Upper lobe of right lung (tissue), 1 donor: ENCODE results near the gene DPYD. TPM values are rescaled to one million over a fixed set of nuclear protein-coding genes. Genes with fewer than 3 reads are reported as not detected.

Experiments
- ATAC-seq: fragments of 200-7000 bp; cut with Tn5 transposase; one replicate; pipeline ENCODE4 v1.9.1; 2020; ENCODE audit warnings: mild to moderate bottlenecking, moderate library complexity
- DNase-seq: peaks from one replicate; pipeline ENCODE4 v3.0.0-alpha.2; 2020
- H3K27ac ChIP-seq: fragments of 200-600 bp; one replicate; pipeline ENCODE4 v1.8.0; 2022
- H3K27me3 ChIP-seq: fragments of 200-600 bp; one replicate; pipeline ENCODE4 v1.8.0; 2022; ENCODE audit warnings: mild to moderate bottlenecking
- H3K36me3 ChIP-seq: fragments of 200-600 bp; one replicate; pipeline ENCODE4 v1.8.0; 2022
- H3K4me1 ChIP-seq: fragments of 200-600 bp; one replicate; pipeline ENCODE4 v1.8.0; 2022
- H3K4me3 ChIP-seq: fragments of 200-600 bp; one replicate; pipeline ENCODE4 v1.8.0; 2022; ENCODE audit warnings: mild to moderate bottlenecking
- H3K9me3 ChIP-seq: fragments of 200-600 bp; one replicate; pipeline ENCODE4 v1.8.0; 2022
- intact Hi-C: fragments of 100-400 bp; cut with DNase I; formaldehyde crosslinking; loops from one replicate; pipeline ENCODE4 v1.11.0; 2022
- total RNA-seq: library from RNA; stranded (reverse); fragmentation: NEBNext Ultra II Directional; extraction: Animal tissue kit (Norgen Biotek cat#: 25700); gene quantifications from one replicate; pipeline ENCODE4 v1.2.1, GENCODE V29; 2021
- TF ChIP-seq, protein P1 (sequence below): fragments of 200-600 bp; IDR thresholded peaks from one replicate; pipeline ENCODE4 v1.8.0; 2022; ENCODE audit warnings: antibody characterized with exemption
- donor health status: DM: no; HTN: yes; CAD: no; lungs with severe emphysema.

DPYD gene
- total RNA-seq, 1 donor from 2014 or later: 82.7 TPM

DNA sequence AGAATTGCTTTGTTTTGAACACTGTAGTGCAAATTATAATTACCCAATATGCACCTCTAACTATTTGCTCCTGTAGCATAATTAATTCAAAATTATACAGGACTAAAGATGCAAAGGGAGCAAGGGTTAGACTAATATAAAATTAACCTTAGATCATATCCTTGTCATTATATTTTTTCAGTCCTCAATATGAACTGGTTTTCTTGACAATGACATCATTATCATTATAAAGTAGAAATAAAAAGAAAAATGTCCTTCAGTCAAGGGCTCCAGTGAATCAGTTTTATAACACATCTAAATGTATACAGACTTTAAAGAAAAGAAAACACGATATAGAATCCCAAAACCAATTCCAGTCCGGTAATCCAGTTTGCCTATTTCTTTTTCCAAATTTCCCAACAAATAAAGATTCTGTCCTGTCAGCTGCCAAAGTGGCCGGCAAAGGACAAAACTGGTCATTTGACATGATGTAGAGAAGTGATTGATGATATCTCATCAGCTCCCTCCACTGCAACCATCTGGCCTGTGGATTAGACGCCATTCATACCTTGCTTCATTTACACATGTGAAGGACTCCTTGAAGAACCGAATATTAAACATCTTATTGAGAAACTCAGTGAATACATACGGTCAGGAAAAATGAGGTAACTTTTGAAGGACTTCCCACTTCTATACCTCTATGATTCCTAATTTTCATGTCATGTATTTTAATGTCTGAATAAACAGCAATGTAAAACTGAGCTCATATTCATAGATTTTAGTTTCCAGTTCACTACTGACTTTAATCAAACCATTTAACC is 15.5 kb downstream of the DPYD start:
- Histone ChIP-seq H3K9me3 (no peaks in the 10 kb centered on the region), H3K27ac (peak overlapping the region; percentile 26), H3K4me1 (peaks cover 35% of the 10 kb centered on the region), H3K36me3 (no peaks in the 10 kb centered on the region), H3K27me3 (no peaks in the 10 kb centered on the region), H3K4me3 (no peak overlapping the region)
- TF ChIP-seq, protein P1, sequence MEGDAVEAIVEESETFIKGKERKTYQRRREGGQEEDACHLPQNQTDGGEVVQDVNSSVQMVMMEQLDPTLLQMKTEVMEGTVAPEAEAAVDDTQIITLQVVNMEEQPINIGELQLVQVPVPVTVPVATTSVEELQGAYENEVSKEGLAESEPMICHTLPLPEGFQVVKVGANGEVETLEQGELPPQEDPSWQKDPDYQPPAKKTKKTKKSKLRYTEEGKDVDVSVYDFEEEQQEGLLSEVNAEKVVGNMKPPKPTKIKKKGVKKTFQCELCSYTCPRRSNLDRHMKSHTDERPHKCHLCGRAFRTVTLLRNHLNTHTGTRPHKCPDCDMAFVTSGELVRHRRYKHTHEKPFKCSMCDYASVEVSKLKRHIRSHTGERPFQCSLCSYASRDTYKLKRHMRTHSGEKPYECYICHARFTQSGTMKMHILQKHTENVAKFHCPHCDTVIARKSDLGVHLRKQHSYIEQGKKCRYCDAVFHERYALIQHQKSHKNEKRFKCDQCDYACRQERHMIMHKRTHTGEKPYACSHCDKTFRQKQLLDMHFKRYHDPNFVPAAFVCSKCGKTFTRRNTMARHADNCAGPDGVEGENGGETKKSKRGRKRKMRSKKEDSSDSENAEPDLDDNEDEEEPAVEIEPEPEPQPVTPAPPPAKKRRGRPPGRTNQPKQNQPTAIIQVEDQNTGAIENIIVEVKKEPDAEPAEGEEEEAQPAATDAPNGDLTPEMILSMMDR: no peak
- no peak for DNase-seq
- intact Hi-C loops: no loop called here
- no peak for ATAC-seq

DNA sequence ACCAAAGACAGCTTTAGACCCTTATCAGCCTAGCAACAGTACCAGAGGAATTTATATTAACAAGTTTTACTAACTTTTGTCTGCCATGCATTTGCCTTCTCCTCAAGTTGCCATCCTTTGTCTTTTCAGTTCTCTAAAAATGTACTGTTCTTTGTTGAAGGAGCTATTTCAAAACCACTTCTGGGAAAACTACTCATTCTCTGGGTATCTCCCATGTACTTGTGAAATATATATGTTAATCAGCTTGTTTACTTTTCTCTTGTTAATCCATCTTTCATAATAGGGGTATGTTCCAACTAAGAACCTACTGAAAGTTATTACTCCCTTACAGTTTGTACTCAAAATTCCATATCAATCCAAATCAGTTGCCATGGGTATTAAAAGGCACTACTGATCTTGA is 16.3 kb downstream of the DPYD start:
- intact Hi-C loops: no loop called here
- Histone ChIP-seq H3K36me3 (no peaks in the 10 kb centered on the region), H3K4me3 (no peak overlapping the region), H3K27me3 (no peaks in the 10 kb centered on the region), H3K4me1 (peaks cover 41% of the 10 kb centered on the region), H3K9me3 (no peaks in the 10 kb centered on the region), H3K27ac (peak overlapping the region; percentile 26)
- DNase-seq: no peak
- TF ChIP-seq, protein P1: no peak
- ATAC-seq: peak; percentile 23

DNA sequence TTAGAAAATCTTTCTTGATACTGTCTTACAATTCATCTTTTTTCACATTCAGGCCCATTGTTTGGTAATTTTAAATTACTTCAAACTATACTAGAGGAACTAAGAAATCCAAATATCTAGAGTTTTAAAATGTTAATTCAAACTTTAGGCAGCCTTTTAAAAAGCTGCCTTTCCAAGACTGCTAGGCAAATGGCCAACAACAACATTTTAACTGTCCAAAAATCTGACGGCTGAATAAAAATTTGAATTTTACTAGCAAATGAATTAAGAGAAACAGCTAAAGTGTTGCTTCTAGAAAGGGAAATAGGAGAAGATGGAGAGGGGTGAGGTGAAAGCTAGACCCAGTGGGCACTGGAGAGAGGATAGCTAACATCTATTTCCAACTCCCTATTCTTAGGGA is 17.2 kb downstream of the DPYD start:
- TF ChIP-seq, protein P1: no peak
- ATAC-seq: no peak
- no peaks in the 10 kb centered on the region for H3K27me3 ChIP-seq
- peaks cover 41% of the 10 kb centered on the region for H3K4me1 ChIP-seq
- no peak overlapping the region for H3K4me3 ChIP-seq
- H3K27ac ChIP-seq: peak overlapping the region; percentile 26
- no peaks in the 10 kb centered on the region for H3K36me3 ChIP-seq
- H3K9me3 ChIP-seq: no peaks in the 10 kb centered on the region
- no peak for DNase-seq
- intact Hi-C loops: no loop called here

DNA sequence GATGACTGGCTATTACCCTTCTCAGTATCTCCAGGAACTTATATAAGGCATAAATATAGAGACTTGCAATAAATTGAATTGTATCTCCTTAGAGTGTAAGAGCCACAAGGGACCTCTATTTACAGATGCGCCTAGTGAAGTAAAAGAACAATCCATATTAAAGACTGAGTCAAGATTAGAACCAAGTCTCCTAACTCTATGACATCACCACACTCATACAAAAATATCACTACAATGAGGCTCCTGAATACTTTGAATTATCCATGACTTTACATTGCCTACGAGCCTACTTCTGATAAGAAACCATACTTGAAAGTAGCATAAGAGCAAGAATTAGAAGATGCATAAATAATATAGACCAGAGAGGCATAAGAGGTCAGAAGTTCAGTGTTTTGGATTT is 18.8 kb downstream of the DPYD start:
- Histone ChIP-seq H3K36me3 (no peaks in the 10 kb centered on the region), H3K27ac (no peak overlapping the region), H3K4me1 (peaks cover 41% of the 10 kb centered on the region), H3K27me3 (no peaks in the 10 kb centered on the region), H3K9me3 (no peaks in the 10 kb centered on the region), H3K4me3 (no peak overlapping the region)
- ATAC-seq: no peak
- intact Hi-C loops: no loop called here
- DNase-seq: no peak
- TF ChIP-seq, protein P1: no peak

DNA sequence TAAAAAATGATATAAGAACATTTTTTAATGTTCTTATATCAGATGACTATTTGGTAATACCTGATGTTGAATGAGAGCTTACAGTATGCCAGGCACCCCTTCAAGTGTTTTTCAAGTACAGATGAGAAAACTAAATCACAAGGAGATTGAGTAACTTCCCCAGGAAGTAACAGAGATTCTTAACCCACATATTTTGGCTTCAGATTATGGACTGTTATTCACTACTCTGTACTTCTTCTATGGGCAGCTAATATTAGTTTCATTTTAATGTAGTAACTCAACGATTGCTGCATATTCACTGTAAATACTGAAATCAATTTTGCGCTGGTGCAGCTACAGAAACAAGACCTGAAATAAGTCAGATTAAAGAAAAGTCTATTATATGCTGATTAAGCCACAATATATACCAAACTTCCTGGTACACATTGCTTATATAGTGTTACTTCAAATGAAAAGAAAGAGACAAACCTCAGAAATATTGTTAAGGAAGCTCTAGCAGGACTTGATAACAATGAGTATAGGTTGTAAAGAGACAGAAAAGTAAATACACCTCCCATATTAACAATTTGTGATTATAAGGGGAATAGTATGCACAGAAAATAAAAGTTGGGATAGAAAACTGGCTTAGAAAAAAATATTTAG is 19.7 kb downstream of the DPYD start:
- H3K4me1 ChIP-seq: peaks cover 41% of the 10 kb centered on the region
- intact Hi-C loops: no loop called here
- TF ChIP-seq, protein P1: no peak
- H3K4me3 ChIP-seq: peak overlapping the region; percentile 34
- H3K27ac ChIP-seq: peak overlapping the region; percentile 53
- ATAC-seq (peak; percentile 90), DNase-seq (no peak)
- H3K36me3 ChIP-seq: no peaks in the 10 kb centered on the region
- no peaks in the 10 kb centered on the region for H3K27me3 ChIP-seq
- H3K9me3 ChIP-seq: no peaks in the 10 kb centered on the region
